H9 (cell line): Measurements from ENCODE around the gene PSMD10. TPM values are rescaled to one million over a fixed set of nuclear protein-coding genes. Genes with fewer than 3 reads are reported as not detected.

ENCODE experiments used
- DNase-seq: peaks from one replicate; pipeline ENCODE4 v3.0.0-alpha.2; 2017
- H2AFZ ChIP-seq: one replicate; pipeline ENCODE4 v1.6.1; 2013; ENCODE audit warnings: mild to moderate bottlenecking, low read length, control low read depth, moderate library complexity
- H2AK5ac ChIP-seq: 2 replicates; pipeline ENCODE4 v1.6.1; 2013; ENCODE audit warnings: low read length, control low read depth, mixed read lengths; ENCODE audit not compliant: insufficient read length
- H2BK120ac ChIP-seq: one replicate; pipeline ENCODE4 v1.6.1; 2013; ENCODE audit warnings: low read depth, mild to moderate bottlenecking, low read length, control low read depth, inconsistent platforms; ENCODE audit not compliant: poor library complexity, severe bottlenecking
- H2BK12ac ChIP-seq: 2 replicates; pipeline ENCODE4 v1.6.1; 2013; ENCODE audit warnings: low read length, control low read depth, mixed read lengths, low read depth; ENCODE audit not compliant: insufficient read length
- H2BK15ac ChIP-seq: 2 replicates; pipeline ENCODE4 v1.6.1; 2013; ENCODE audit warnings: low read depth, low read length, control low read depth
- H2BK20ac ChIP-seq: one replicate; pipeline ENCODE4 v1.6.1; 2013; ENCODE audit warnings: low read depth, mild to moderate bottlenecking, low read length, control low read depth, inconsistent platforms; ENCODE audit not compliant: poor library complexity, severe bottlenecking
- H2BK5ac ChIP-seq: 2 replicates; pipeline ENCODE4 v1.6.1; 2013; ENCODE audit warnings: low read length, control low read depth, mixed read lengths; ENCODE audit not compliant: insufficient read length
- H3K14ac ChIP-seq: 2 replicates; pipeline ENCODE4 v1.6.1; 2013; ENCODE audit warnings: low read length, control low read depth; ENCODE audit not compliant: insufficient read depth
- H3K18ac ChIP-seq: 2 replicates; pipeline ENCODE4 v1.6.1; 2013; ENCODE audit warnings: low read depth, mild to moderate bottlenecking, mixed read lengths, low read length, control low read depth; ENCODE audit not compliant: insufficient read length
- H3K23ac ChIP-seq: 2 replicates; pipeline ENCODE4 v1.6.1; 2013; ENCODE audit warnings: low read length, control low read depth, mixed read lengths, low read depth; ENCODE audit not compliant: insufficient read length
- H3K23me2 ChIP-seq: 2 replicates; pipeline ENCODE4 v1.6.1; 2013; ENCODE audit warnings: low read depth, mild to moderate bottlenecking, mixed read lengths, low read length, control low read depth; ENCODE audit not compliant: insufficient read length, poor library complexity, severe bottlenecking
- H3K27ac ChIP-seq: 2 replicates; pipeline ENCODE4 v1.5.1; 2013; ENCODE audit warnings: low read length, control low read depth, mixed read lengths, low read depth; ENCODE audit not compliant: insufficient read length
- H3K27me3 ChIP-seq: 2 replicates; pipeline ENCODE4 v1.6.1; 2013; ENCODE audit warnings: low read length, control low read depth, inconsistent platforms; ENCODE audit not compliant: insufficient read depth
- H3K4ac ChIP-seq: 2 replicates; pipeline ENCODE4 v1.6.1; 2013; ENCODE audit warnings: low read depth, mild to moderate bottlenecking, control low read depth, inconsistent platforms, low read length, moderate library complexity
- H3K4me1 ChIP-seq: 2 replicates; pipeline ENCODE4 v1.6.1; 2013; ENCODE audit warnings: low read length, control low read depth, inconsistent platforms; ENCODE audit not compliant: insufficient read depth
- H3K4me2 ChIP-seq: 2 replicates; pipeline ENCODE4 v1.6.1; 2013; ENCODE audit warnings: low read length, control low read depth, mixed read lengths; ENCODE audit not compliant: insufficient read length, insufficient read depth
- H3K56ac ChIP-seq: 2 replicates; pipeline ENCODE4 v1.6.1; 2013; ENCODE audit warnings: low read depth, mild to moderate bottlenecking, mixed read lengths, low read length, control low read depth; ENCODE audit not compliant: insufficient read length
- H3K79me1 ChIP-seq: 2 replicates; pipeline ENCODE4 v1.6.1; 2013; ENCODE audit warnings: low read depth, mild to moderate bottlenecking, moderate library complexity, low read length, control low read depth, inconsistent platforms; ENCODE audit not compliant: insufficient read depth, poor library complexity, severe bottlenecking
- H3K79me2 ChIP-seq: 2 replicates; pipeline ENCODE4 v1.6.1; 2013; ENCODE audit warnings: low read length, control low read depth, inconsistent platforms; ENCODE audit not compliant: insufficient read depth
- H3K9ac ChIP-seq: 2 replicates; pipeline ENCODE4 v1.6.1; 2013; ENCODE audit warnings: low read length, control low read depth, mixed read lengths; ENCODE audit not compliant: insufficient read length; ENCODE audit errors: extremely low read depth
- H3K9me3 ChIP-seq: one replicate; pipeline ENCODE4 v1.6.1; 2013; ENCODE audit warnings: low read depth, low read length, inconsistent platforms; ENCODE audit not compliant: control insufficient read depth
- H3T11ph ChIP-seq: one replicate; pipeline ENCODE4 v1.6.1; 2013; ENCODE audit warnings: mild to moderate bottlenecking, low read length, control low read depth, inconsistent platforms
- H4K20me1 ChIP-seq: one replicate; pipeline ENCODE4 v1.6.1; 2013; ENCODE audit not compliant: control insufficient read depth, insufficient read length, insufficient read depth
- H4K5ac ChIP-seq: 2 replicates; pipeline ENCODE4 v1.6.1; 2013; ENCODE audit warnings: low read depth, mild to moderate bottlenecking, mixed read lengths, low read length, control low read depth; ENCODE audit not compliant: insufficient read length
- H4K8ac ChIP-seq: replicated peaks from 2 replicates; pipeline ENCODE4 v1.6.1; 2013; ENCODE audit warnings: low read length, control low read depth, mixed read lengths, low read depth; ENCODE audit not compliant: insufficient read length
- H4K91ac ChIP-seq: 2 replicates; pipeline ENCODE4 v1.6.1; 2013; ENCODE audit warnings: low read depth, mild to moderate bottlenecking, moderate library complexity, mixed read lengths, low read length, control low read depth; ENCODE audit not compliant: insufficient read length
- H3K27ac Mint-ChIP-seq, 3 experiments: 2 replicates in 2 of 3; 3 replicates in 1 of 3; pipeline ENCODE4 v1.8.0; 2020 to 2021; ENCODE audit warnings: mixed read lengths in 3 of 3, mild to moderate bottlenecking in 1 of 3, moderate library complexity in 1 of 3
- H3K27me3 Mint-ChIP-seq: 2 replicates; pipeline ENCODE4 v1.8.0; 2021; ENCODE audit warnings: low read depth, mild to moderate bottlenecking, moderate library complexity, mixed read lengths
- H3K36me3 Mint-ChIP-seq, 3 experiments: 2 replicates in 2 of 3; 3 replicates in 1 of 3; pipeline ENCODE4 v1.8.0; 2020 to 2021; ENCODE audit warnings: low read depth in 3 of 3, mixed read lengths in 3 of 3; ENCODE audit not compliant: insufficient read depth in 1 of 3
- H3K4me1 Mint-ChIP-seq, 2 experiments: 2 replicates each; pipeline ENCODE4 v1.8.0; 2020; ENCODE audit warnings: mixed read lengths in 2 of 2
- H3K4me3 Mint-ChIP-seq, 2 experiments: 2 replicates in 1 of 2; 3 replicates in 1 of 2; pipeline ENCODE4 v1.8.0; 2020 to 2021; ENCODE audit warnings: mild to moderate bottlenecking in 2 of 2, mixed read lengths in 2 of 2, moderate library complexity in 1 of 2
- H3K9me3 Mint-ChIP-seq, 2 experiments: 2 replicates in 1 of 2; 3 replicates in 1 of 2; pipeline ENCODE4 v1.8.0; 2020; ENCODE audit warnings: mild to moderate bottlenecking in 2 of 2, mixed read lengths in 2 of 2, moderate library complexity in 1 of 2
- total RNA-seq: library from RNA; stranded (reverse); gene quantifications from 2 replicates; pipeline ENCODE4 v1.2.1, GENCODE V29; 2021
- TF ChIP-seq, protein P1 (sequence below): fragments of 200-600 bp; sonication (generic); conservative IDR thresholded peaks from 3 replicates; pipeline ENCODE4 v1.8.0; 2021; ENCODE audit warnings: antibody characterized with exemption, mild to moderate bottlenecking

PSMD10 gene
- total RNA-seq, 1 experiment from 2014 or later, result 93.9 TPM

DNA sequence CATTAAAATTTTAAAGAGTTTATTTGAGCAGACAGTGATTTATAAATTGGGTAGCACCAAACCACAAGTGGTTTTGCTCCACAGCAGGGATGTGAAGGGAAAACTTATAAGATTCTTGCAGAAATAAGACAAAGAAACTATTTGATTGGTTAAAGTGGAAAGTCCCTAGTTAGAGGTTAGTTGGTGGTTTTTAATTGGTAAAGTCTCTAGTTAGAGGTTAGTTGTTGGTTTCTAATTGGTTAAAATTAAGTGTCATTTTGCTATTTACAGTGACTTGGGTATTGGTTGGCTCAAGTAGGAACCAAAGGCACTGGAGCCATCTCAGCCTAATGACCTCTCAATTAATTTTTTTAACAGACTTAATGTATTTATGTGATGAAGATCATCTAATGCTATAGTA lies 23.2 kb upstream of the PSMD10 start:
- no peaks in the 10 kb centered on the region for H3K79me2 ChIP-seq
- H4K5ac ChIP-seq, result no peak overlapping the region
- H2BK120ac ChIP-seq, result no peak overlapping the region
- no peak overlapping the region for H4K8ac ChIP-seq
- H3K27me3 Mint-ChIP-seq, result no peaks in the 10 kb centered on the region
- no peak overlapping the region for H2BK12ac ChIP-seq
- no peak overlapping the region for H3T11ph ChIP-seq
- H3K23ac ChIP-seq, result no peak overlapping the region
- no peak overlapping the region for H3K4me2 ChIP-seq
- no peak overlapping the region for H3K4ac ChIP-seq
- H3K4me1 Mint-ChIP-seq, result no peaks in the 10 kb centered on the region
- no peak overlapping the region for H3K18ac ChIP-seq
- H3K79me1 ChIP-seq, result no peaks in the 10 kb centered on the region
- H3K36me3 Mint-ChIP-seq, result no peaks in the 10 kb centered on the region
- no peak overlapping the region for H4K91ac ChIP-seq
- TF ChIP-seq, protein P1, sequence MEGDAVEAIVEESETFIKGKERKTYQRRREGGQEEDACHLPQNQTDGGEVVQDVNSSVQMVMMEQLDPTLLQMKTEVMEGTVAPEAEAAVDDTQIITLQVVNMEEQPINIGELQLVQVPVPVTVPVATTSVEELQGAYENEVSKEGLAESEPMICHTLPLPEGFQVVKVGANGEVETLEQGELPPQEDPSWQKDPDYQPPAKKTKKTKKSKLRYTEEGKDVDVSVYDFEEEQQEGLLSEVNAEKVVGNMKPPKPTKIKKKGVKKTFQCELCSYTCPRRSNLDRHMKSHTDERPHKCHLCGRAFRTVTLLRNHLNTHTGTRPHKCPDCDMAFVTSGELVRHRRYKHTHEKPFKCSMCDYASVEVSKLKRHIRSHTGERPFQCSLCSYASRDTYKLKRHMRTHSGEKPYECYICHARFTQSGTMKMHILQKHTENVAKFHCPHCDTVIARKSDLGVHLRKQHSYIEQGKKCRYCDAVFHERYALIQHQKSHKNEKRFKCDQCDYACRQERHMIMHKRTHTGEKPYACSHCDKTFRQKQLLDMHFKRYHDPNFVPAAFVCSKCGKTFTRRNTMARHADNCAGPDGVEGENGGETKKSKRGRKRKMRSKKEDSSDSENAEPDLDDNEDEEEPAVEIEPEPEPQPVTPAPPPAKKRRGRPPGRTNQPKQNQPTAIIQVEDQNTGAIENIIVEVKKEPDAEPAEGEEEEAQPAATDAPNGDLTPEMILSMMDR, result no peak
- H3K9ac ChIP-seq, result no peak overlapping the region
- H3K4me3 Mint-ChIP-seq, result no peak overlapping the region
- H2BK15ac ChIP-seq, result no peak overlapping the region
- no peaks in the 10 kb centered on the region for H3K9me3 Mint-ChIP-seq
- H2AFZ ChIP-seq, result no peak overlapping the region
- H3K9me3 ChIP-seq, result no peaks in the 10 kb centered on the region
- H3K27ac ChIP-seq, result no peak overlapping the region
- no peak overlapping the region for H3K56ac ChIP-seq
- no peaks in the 10 kb centered on the region for H3K27me3 ChIP-seq
- no peaks in the 10 kb centered on the region for H3K4me1 ChIP-seq
- no peak overlapping the region for H2BK20ac ChIP-seq
- H2AK5ac ChIP-seq, result no peak overlapping the region
- no peaks in the 10 kb centered on the region for H3K23me2 ChIP-seq
- H3K14ac ChIP-seq, result no peak overlapping the region
- H4K20me1 ChIP-seq, result no peaks in the 10 kb centered on the region
- no peak overlapping the region for H2BK5ac ChIP-seq
- no peak for DNase-seq
- H3K27ac Mint-ChIP-seq, result no peak overlapping the region
